Measurements from ENCODE around the gene TTC38.

GRCh38 chr22:46295277-46295971 is 27.6 kb downstream of the TTC38 start:
- TF ChIP-seq CTCF (IDR thresholded peaks at IDR 0.05) = no peak
- no peak for TF ChIP-seq POLR2A (IDR thresholded peaks at IDR 0.05)

Data from testis (tissue), 2 donors.